HG03575 (cell line): ENCODE measurements around the gene TIGD3.

Source experiments
- ATAC-seq: cut with Tn5 transposase; IDR thresholded peaks from one replicate; pipeline ENCODE4 v1.9.1; 2021; ENCODE audit not compliant: unreplicated experiment, insufficient number of reproducible peaks, low FRiP score; ENCODE audit errors: extremely low read depth

The TIGD3 gene, protein sequence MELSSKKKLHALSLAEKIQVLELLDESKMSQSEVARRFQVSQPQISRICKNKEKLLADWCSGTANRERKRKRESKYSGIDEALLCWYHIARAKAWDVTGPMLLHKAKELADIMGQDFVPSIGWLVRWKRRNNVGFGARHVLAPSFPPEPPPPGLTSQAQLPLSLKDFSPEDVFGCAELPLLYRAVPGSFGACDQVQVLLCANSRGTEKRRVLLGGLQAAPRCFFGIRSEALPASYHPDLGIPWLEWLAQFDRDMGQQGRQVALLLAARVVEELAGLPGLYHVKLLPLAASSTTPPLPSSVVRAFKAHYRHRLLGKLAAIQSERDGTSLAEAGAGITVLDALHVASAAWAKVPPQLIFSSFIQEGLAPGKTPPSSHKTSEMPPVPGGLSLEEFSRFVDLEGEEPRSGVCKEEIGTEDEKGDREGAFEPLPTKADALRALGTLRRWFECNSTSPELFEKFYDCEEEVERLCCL

GRCh38 chr11:65354265-65355012, at the start of gene TIGD3:
Gene TIGD3 (plus strand): TSS chr11:65354751. CDS start chr11:65355809, 1,058 bp downstream.
- no peak for ATAC-seq

DNA sequence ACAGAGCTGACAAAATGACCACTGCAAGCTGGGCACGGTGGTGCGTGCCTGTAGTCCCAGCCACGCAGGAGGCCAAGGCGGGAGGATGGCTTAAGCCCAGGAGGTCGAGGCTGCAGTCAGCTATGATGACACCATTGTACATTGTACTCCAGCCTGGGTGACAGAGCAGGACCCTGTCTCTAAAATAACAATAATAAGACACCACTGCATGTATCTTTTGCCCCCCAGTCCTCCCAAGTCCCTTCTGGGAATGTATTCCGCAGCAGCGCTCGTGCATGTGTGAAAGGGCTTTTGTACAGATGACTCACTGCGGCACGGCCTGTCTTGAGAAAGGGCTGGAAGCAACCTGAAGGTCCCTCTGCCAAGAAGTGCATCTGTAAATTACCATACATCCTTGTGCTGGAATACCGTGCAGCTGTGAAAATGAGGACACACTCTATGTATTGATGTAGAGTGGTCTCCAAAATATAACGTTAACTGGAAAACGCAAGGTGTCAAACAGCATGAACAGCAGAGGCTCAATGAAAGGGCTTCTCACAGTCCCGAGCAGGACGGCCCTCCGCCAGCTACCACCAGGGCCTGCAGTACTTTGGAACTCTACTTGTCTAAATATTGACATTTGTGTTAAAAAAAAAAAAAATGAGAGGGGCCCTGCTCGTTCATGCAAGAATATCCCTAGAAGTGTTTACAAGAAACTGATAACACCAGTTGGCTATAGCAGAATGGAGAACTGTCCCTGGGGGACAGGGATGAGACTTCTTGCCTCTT, 48.9 kb upstream of the TIGD3 start:
- ATAC-seq = no peak

DNA sequence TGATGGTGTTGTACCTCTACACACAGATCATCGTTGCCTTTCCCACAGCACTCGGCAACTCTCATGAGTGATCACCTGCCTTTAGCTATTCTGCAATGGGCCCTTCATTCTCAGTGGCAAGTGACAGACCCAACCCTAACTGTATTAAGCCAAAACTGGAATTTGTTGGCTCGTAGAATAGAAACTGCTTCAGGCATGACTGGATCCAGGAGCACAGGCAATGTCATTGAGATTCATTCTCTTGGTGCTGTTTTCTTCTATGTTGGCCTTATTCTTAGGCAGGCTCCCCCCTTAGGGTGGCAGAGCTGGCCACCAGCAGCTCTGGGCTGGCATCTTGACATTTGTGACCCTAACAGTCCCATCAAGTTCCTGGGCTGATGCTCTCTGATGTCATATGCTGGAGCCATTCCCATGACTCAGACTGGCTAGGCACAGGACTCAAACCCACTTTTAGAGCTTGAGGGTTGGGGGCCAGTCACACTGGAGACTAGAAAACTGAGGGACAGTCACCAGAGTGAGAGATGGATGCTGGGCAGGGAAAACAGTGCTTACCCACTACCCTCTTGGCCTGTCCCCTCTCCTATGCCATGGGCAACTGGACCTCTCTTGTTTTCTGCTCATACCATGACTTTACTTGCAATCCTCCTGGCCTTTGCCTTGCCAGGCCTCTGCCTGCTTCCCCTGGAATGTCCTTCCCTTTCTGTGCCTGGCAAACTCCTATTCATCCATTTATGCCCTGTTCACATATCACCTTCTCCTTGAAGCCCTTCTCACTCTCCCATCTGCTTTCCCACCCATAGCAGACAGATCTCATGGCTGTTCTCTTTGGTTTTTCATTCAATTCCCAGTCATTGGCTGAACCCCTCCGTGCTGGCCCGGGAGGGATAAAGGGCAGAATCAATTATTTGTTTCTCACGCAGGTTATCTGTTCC, 47.0 kb upstream of the TIGD3 start:
- ATAC-seq = no peak

DNA sequence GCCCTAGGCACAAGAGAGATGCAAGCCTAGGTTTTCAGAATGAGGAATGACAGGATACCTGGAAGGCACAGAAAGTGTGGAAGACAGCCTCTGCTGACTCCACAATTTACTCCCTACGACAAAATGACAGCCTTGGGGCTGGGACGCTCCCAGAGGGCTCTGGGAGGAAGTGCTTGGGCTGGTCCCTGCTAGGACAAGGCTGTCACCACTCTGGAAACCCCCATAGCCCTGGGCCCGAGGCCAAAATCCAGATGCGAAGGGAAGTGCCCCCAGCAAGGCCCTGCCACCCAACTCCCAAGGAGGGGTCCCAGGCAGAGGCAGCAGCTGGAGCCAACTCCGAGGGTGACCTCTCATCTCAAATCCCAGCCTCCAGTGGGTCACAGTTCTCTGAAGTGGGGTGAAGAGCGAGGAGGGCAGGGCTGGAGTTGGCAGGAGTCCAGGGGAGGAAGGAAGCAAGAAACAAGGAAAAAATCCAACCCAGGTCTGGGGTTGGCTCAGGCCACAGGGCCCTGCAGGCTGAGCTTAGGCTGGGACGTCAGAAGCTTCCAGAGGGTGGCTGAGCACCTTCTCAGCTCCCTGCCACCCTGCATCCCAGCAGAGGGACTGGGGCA, 46.2 kb upstream of the TIGD3 start:
- no peak for ATAC-seq

DNA sequence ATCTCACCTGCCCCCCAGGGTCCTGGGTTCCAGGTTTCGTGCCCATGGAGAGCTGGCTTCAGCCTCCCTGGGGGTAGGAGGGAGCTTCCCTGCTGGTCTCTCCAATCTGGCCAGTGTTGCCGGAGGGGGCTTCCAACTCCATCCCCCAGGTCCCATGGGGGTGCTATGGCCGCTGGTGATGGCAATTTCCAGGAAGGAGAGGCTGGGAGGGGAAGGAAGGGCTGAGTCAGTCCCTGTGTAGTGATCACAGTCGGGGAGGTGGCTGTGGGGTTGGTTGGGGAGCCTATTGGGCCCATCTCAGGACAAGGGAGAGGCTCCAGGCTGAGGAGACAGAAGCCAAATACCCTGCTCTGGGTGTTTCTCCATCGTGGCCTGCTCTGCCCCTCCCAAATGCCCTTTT, 45.5 kb upstream of the TIGD3 start:
- no peak for ATAC-seq

DNA sequence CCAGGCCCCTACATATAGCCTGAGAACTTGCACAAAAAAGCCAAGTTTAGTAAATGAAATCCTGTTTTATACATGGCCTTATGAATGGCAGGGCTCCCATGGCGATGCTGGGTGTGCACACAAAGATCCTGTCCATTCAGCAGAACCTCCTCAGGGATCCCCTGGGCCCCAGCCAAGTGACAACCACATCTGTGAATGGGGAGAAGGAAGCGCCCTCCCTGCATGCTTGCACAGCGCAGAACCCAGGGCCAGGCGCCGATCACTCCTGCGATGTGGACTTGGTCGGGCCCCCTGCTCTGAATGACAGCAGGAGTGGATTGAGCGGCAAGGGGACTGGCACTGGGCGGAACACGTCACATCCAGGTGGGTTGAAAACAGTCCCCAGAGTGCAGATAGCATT, 44.3 kb upstream of the TIGD3 start:
- ATAC-seq = no peak

- no peak for ATAC-seq
These were observed 43.8 kb upstream of the TIGD3 start for GRCh38 chr11:65310736-65311135.

DNA sequence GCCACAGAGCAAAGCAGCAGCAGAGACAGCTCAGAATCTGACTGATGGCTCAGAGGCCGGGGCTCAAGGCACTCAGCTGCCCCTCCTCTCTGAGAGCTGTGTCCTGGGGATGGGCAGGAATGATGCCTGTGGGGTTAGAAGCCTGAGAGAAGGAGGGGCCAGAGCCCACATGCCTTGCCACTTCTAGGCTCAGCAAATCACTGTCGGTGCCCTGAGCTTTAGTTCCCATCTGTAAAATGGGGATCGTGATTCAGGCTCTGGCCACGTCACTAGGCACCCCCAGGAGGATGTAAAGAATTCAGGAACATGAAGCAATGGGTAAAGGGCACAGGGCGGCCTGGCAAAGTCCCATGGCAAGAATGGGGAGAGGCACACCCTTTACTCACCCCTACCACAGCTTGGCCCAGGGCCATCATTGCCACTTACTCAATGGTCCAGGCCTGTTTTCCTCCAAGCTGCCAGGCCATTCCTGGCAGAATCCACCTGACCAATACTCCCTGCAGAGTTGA, 43.3 kb upstream of the TIGD3 start:
- ATAC-seq = no peak

- ATAC-seq = no peak
These were observed 39.9 kb upstream of the TIGD3 start, which contains the start of gene CDC42EP2 for GRCh38 chr11:65314501-65315203. Gene CDC42EP2 (plus strand): TSS chr11:65314866. CDS start chr11:65320899, 6,033 bp downstream.

DNA sequence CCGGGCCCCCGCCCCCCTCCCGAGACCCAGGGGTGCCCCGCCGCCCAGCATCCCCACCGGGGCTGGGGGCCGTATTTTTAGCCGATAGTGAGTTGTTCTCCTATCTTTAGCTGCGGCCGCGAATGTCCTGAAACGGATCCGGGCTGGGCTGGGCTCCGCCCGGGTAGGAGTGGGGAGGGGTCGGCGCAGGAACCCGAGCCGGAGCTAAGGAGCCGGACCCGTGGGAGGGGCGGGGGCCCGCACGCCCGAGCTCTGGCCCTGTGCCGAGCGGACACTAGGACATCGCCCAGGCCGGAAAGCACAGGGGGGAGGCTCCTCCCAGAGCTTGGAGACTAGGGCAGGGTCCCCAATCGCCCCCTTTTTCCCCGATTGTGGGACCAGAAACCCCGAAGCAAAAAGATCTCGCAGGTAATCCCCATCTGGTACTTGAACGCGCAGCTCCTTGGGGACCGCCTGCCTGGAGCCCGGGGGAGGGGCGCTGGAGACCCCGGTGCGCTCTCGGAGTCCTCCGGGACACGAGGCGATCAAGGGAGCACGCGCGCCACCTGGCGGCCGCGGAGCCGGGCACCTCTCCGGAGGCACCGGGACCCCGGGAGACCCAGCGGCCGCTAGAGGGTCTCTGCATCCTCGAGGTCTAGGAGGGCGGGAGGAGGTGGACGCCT, 39.2 kb upstream of the TIGD3 start:
- no peak for ATAC-seq

GRCh38 chr11:65315866-65316226, 38.7 kb upstream of the TIGD3 start:
- ATAC-seq = no peak

GRCh38 chr11:65316227-65317024, 38.1 kb upstream of the TIGD3 start:
- ATAC-seq = no peak

GRCh38 chr11:65317025-65317786, 37.3 kb upstream of the TIGD3 start:
- no peak for ATAC-seq

DNA sequence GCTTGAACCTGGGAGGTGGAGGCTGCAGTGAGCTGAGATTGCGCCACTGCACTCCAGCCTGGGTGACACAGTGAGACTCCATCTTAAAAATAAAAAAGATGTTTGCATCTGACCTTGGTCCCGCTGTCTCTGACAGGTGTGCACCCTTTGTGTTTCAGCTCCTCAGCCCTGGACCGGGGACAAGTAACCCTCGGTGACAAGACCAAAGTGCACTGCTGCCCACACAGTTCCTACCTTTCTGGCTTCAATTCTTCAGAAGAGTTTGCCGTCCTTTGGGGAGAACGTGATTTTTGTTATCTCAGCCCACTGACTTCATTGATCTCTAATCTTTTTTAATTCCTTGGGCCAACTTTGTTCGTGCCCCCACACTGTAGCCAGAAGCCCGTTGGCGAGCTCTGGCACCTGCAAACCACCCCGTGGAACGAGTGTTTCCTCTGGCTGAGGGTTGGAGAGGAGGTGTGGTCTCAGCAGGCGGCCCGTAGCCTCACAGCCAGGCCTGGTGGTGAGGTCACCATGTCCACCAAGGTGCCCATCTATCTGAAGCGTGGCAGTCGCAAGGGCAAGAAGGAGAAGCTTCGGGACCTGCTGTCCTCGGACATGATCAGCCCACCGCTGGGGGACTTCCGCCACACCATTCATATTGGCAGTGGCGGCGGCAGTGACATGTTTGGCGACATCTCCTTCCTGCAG, 34.0 kb upstream of the TIGD3 start:
- no peak for ATAC-seq

GRCh38 chr11:65321076-65321475, 33.5 kb upstream of the TIGD3 start:
- no peak for ATAC-seq
